NCI-H2107 treated with DMSO at 0.1 percent for 48 hours (cell line): ENCODE measurements around the gene MORN4.
"Not testable (repeated sequence)": the region's sequence is repeated elsewhere in the genome, so short reads cannot be mapped to it uniquely, and the experiment has no call there.

Experiments
- DNase-seq: peaks from one replicate; lab custom pipeline; 2025; ENCODE audit not compliant: unreplicated experiment; lab: John Stamatoyannopoulos, UW

MORN4 gene

DNA sequence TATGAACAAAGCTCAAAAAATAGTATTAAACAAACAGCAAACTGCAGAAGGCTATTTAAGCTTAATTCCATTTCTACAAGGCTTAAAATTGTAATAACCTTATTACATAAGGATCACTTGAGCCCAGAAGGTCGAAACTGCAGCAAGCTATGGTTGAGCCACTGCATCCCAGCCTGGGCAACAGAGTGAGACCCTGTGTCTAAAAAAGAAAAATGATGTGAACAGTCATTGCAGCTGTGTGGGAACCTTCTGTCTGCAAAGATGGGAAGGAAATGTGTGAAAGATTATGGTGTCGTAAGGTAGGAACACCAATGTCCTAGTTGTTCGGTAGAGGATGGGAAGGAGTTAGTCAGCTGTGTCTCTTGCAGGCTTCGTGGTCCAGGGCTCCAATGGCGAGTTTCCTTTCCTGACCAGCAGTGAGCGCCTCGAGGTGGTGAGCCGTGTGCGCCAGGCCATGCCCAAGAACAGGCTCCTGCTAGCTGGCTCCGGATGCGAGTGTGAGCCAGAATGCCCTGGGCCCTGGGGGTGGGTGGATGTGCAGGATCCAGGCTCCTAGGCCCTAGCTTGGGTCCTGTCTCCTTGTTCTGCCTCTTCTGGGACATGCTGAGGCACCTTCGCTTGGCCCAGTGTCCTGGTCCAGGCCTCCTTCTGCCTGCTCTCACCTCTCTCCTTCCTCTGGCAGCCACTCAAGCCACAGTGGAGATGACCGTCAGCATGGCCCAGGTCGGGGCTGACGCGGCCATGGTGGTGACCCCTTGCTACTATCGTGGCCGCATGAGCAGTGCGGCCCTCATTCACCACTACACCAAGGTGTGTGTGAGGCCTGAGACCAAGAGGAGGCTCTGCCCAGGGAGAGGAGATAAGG is 34.7 kb downstream of the MORN4 start:
- no peak for DNase-seq

- no peak for DNase-seq
These were observed 35.5 kb downstream of the MORN4 start for GRCh38 chr10:97597778-97598177.

DNA sequence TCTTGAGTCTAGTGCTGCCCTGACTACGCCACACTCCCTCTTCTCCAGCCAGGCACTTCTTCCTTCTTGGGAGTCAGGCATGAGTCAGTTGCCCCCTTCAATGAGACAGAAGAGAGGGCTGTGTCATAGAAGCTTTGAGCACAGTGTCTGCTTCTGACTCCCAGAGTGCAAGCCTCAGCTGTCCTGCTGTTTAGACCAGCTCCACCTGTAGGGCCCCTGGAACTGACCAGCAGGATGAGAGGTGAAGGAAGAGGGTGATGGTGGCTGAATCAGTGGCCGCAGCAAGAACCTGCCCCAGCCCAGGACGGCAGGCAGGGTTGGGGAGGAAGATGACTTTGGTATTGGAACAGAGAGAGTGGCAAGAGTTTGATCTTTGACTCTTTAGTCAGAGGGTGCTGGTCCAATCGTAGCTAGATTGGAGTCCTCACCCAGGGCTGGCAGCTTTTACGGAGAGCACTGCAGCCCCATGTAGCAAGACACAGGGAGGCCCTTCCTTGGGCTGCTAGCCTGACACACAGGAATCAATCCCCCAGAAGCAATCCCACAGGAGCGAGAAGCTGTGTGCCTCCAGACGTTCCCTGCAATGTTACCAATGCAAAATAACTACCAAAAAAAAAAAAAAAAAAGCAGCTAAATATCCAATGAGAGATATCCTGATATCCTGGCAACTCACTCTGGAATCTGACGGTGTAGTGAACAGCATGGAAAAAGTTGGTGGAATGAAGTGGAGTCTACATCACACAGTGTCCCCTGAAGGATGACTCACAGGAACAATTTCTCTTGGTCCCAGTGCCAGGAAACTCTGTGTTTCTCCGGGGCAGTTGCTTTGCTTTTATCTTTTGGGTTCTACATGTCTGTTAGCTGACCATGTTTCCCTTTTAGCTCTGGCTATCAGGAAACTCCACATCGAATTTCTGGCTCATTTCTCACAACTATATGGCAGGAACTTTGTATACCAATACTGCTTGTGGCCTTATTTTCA is 36.9 kb downstream of the MORN4 start:
- DNase-seq, result no peak

GRCh38 chr10:97593421-97593820 is 39.9 kb downstream of the MORN4 start:
- DNase-seq, result no peak

DNA sequence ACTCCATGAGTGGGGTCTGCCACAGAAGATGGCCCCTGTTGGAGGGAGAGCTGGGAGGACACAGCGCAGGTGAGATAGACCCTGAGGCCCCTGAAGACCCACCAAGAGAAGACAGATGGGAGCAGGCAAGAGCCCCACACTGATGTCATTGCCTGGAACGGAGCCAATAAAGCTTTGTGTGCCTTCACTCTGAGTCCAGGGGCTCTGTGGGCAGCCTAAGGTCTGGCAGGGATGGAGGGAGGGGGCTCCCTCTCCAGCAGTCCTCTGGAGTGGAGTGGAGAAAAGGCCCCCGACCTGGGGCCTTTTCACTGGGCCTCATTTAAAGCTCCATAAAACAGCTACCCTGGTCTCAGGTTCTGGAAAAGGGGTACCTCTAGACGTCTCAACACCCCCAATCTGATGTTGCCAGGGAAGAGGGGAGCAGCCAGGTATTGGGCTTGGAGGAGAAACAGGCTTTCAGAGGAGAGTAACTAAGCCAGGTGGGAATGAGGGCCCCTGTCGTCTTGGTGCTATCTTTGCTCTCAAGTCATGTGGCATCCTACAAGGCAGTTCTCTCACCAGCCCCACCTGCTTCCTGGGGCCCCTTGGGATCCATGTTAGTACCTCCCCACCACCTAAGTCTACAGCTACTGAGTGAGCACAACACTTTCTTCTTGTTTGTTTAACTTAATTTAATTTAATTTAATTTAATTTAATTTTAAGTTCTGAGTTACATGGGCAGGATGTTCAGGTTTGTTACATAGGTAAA is 42.4 kb downstream of the MORN4 start:
- no peak for DNase-seq

- DNase-seq, result no peak
These were observed 43.1 kb downstream of the MORN4 start for GRCh38 chr10:97590082-97590747.

DNA sequence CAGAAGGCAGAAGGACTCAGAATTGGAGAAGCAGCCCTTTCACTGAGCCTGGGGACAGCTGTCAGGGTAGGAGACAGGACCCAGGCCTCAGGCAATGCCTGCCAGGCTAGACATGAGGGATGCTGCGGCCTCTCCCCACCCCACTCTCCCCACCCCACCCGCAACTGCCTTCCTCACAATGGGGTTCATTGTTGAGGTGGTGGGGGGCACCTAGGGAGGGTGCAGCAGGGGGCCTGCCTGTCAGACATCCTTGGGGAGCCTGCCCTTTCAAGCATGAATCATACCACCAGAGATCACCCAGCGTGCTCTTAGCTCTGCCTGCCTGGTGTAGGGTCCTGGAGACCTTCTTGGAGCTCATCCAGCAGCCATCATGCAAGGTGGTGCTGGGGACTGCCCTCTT is 43.8 kb downstream of the MORN4 start, which contains the start of gene C10orf62:
TSS of gene C10orf62 (plus strand) at position 243 of the 400 bp plus-strand sequence. CDS start 177 bp downstream, outside the sequence.
- DNase-seq, result no peak

- no peak for DNase-seq
These were observed 46.1 kb downstream of the MORN4 start for GRCh38 chr10:97587183-97587582.

DNA sequence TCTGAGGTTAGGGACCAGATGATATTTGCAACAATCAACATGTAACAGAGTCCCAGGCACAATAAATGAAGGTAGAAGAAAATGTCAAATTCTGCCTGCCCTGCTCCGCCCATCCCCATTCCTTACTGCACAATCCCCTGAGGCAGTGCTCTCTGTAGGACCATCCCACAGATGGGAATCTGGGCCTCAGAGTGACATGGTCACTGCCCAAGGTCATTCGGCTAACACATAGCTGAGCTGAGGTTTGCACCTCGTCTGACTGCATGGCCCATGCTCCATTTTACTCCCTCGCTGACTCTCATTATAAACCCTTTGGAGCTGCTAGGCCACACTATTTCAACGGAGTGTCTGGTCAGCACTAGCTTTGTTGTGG is 47.9 kb downstream of the MORN4 start:
- DNase-seq, result no peak

GRCh38 chr10:97584798-97585438 is 48.4 kb downstream of the MORN4 start:
- no peak for DNase-seq

DNA sequence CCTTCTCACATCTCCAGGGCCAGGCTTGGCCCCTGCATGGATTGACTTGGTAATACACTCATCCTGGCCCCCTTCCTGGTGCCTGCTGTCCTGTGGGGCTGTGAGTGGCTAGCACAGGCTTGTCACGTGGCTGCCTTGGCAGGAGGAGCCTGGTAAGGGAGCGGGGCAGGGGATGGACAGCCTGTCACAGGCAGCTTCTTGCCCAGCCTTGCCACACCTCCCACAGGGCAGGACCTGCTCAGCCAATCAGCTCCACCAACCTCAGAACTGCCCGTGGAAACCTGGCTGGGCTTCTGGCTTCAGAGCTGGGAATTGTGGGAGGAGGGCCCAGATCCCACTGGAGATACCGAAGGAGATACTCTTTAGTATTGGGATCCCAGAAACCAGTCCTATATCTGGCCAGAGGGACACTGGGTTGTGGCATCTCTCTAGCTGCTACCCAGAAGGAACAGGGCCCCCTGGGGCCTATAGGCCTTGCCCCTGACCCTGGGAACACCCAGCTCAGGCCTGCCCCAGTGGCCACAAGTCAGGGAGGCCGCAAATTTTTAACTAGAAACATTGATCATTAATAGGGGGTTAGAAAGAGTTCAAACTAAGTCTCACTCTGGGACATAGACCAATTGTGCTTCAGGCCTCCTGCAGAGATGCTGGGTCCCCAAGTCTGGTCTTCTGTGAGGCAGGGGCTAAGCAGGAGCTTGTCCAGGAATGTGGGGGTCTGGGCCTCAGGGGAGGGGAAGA is 49.1 kb downstream of the MORN4 start, which contains the start of gene HOGA1:
TSS of gene HOGA1 (plus strand) at position 330 of the 738 bp plus-strand sequence. CDS start at position 645, 315 bp downstream.
- no peak for DNase-seq

- DNase-seq, result no peak
These were observed 49.8 kb downstream of the MORN4 start for GRCh38 chr10:97583476-97583875.

DNA sequence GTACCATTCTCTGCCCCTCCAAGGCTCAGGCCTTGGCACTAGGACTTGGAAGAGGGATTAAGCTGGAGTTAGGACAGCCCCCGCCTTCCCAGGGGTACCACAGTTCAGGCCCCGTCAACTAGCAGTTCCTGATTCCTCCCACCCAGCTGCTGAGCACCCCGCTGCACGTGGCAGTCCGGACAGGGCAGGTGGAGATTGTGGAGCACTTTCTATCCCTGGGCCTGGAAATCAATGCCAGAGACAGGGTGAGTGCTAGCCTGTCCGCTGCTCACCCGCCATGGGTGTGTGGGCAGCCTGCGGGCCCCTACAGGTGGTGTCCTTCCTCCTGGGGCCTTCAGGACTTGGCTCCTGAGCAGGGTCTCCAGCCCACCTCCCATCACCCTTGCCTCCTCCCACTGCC is 51.1 kb downstream of the MORN4 start:
- no peak for DNase-seq

DNA sequence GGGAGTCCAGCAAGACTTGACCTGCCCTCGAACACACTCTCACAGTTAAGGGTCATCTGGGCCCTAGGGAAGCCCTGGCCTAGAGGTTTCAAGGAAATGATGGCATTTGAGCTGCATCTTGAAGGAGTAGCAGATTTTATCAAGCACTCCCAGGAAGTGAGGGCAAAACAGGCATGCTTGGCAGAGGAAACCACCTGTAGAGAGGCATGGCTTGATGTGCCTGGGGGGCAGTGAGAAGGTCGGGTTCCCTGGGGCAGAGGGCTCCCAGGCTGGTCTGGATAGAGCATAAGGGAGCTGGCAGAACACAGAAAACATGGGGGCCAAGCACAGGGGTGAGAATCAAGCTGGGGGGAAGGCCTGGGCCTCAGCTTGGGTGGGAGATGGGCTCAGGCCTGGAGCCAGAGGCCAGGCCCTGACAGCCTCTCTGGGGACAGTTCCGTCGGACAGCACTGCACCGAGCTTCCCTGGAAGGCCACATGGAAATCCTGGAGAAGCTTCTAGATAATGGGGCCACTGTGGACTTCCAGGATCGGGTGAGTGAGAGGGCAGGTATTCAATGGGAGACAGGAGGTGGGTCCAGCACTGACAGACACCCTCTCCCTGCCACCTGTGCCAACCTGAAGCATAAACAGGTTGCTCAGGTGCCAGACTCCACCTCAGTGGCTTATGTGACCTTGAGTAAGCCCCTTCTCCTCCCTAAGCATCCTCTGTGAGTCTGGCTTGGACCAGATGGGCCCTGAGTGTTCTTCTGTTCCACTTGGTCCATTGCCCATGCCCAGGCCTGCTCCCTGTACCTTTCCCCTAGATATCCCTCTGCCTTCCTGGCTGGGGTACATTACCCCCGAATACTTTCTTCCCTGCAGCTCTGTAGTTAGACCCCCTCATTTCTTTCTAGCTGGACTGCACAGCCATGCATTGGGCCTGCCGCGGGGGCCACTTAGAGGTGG is 52.6 kb downstream of the MORN4 start:
- no peak for DNase-seq

DNA sequence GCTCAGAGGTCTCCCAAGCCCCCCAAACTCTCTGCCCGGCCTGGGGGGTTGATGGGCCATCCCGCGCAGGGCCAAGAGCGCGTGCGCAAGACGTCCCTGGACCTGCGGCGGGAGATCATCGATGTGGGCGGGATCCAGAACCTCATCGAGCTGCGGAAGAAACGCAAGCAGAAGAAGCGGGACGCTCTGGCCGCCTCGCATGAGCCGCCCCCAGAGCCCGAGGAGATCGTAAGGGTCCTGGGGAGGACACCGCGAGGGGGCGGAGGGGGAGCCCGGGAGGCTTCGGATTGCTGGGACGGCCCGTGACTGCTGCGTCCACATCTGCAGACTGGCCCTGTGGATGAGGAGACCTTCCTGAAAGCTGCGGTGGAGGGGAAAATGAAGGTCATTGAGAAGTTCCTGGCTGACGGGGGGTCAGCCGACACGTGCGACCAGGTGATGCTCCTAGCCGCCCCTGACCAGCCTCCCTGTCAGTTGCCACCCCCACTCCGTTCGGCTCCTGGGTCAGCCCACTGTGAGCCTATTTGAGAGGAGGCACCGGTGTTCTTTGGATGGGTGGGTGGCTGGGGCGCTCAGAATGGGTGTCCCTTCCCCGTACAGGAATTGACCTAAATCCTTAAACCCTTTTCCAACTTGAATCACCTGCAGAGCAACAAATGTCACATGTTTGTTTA is 55.0 kb downstream of the MORN4 start:
- DNase-seq, result no peak

GRCh38 chr10:97577701-97578100 is 55.6 kb downstream of the MORN4 start:
- no peak for DNase-seq

DNA sequence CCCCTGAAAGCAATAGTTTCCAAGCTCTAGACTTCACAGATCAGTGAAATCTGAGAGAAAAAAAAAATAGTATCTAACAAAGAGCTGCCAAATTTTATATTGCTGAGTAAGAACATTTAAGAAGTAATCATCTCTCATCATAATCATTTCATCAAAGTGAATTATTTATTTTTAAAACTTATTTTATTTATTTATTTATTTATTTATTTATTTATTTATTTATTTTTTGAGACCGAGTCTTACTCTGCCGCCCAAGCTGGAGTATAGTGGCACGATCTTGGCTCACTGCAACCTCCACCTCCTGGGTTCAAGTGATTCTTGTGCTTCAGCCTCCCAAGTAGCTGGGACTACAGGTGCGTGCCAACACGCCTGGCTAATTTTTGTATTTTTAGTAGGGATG is 56.8 kb downstream of the MORN4 start:
- not testable (repeated sequence) for DNase-seq
